AG04450 (cell line): Measurements from ENCODE around the gene DCDC2. TPM values are rescaled to one million over a fixed set of nuclear protein-coding genes. Genes with fewer than 3 reads are reported as not detected.

Experiments
- CTCF ChIA-PET: fragments of 300-600, 350-600 bp; formaldehyde crosslinking; extraction: SDS; loops from one replicate; lab custom pipeline; 2022; ENCODE audit warnings: antibody characterized with exemption, inconsistent platforms; lab: Charles Lee
- POLR2A ChIA-PET: fragments of 350-600 bp; formaldehyde crosslinking; extraction: SDS; loops from one replicate; lab custom pipeline; 2021; ENCODE audit warnings: antibody characterized with exemption, inconsistent platforms; lab: Yijun Ruan, JAX
- DNase-seq: peaks from one replicate; pipeline ENCODE4 v3.0.0-alpha.2; 2011; ENCODE audit warnings: low read depth, low spot score
- H3K27ac ChIP-seq: one replicate; pipeline ENCODE4 v1.5.1; 2012; ENCODE audit warnings: low read depth, low read length, control low read depth
- H3K27me3 ChIP-seq: one replicate; pipeline ENCODE4 v1.6.0; 2012; ENCODE audit warnings: low read length; ENCODE audit not compliant: control insufficient read depth, insufficient read depth
- H3K4me3 ChIP-seq: 2 replicates; pipeline ENCODE4 v1.5.1; 2011; ENCODE audit warnings: mild to moderate bottlenecking, low read depth, low read length, control low read depth
- H3K9me3 ChIP-seq: 2 replicates; pipeline ENCODE4 v1.5.1; 2012; ENCODE audit warnings: low read length; ENCODE audit not compliant: control insufficient read depth, insufficient read depth
- CTCF ChIP-seq: IDR thresholded peaks from 2 replicates; pipeline ENCODE4 v1.5.1; 2011; ENCODE audit warnings: low read depth, low read length, control low read depth, inconsistent platforms
- polyA plus RNA-seq: library from polyadenylated mRNA; depleted of rRNA; stranded (reverse); fragments of >200 nt; gene quantifications from 2 replicates; pipeline ENCODE4 v1.2.3, GENCODE V29; 2011

DCDC2 gene
- polyA plus RNA-seq, 1 experiment: 0.02 TPM

DNA sequence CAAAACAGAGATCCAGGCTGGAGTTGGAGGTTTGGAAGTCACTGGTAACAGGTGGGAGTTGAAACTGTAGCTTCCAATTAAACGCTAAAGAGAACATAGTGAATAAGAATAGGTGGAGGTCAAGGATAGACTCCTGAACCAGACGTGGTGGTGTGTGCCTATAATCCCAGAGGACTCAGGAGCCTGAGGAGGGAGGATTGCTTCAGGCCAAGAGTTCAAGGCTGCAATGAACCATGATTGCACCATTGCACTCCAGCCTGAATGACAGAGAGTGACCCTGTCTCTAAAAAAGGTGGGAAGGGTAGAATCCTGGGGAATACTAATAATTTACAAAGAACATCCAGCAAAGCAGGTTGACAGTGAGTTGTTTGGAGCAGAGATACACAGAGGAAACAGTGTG, 218.2 kb downstream of the DCDC2 start:
- POLR2A ChIA-PET: no interaction called here
- H3K27me3 ChIP-seq: no peaks in the 10 kb centered on the region
- peaks cover 25% of the 10 kb centered on the region for H3K9me3 ChIP-seq
- CTCF ChIA-PET: no interaction called here
- H3K27ac ChIP-seq: no peak overlapping the region
- no peak for TF ChIP-seq CTCF
- DNase-seq: no peak
- no peak overlapping the region for H3K4me3 ChIP-seq

GRCh38 chr6:24139080-24139479, 218.8 kb downstream of the DCDC2 start:
- Histone ChIP-seq H3K9me3 (peaks cover 27% of the 10 kb centered on the region), H3K4me3 (no peak overlapping the region), H3K27ac (no peak overlapping the region), H3K27me3 (no peaks in the 10 kb centered on the region)
- DNase-seq: no peak
- ChIA-PET POLR2A (no interaction called here), CTCF (no interaction called here)
- TF ChIP-seq CTCF: no peak

GRCh38 chr6:24131751-24132150, 226.1 kb downstream of the DCDC2 start:
- Histone ChIP-seq H3K9me3 (peaks cover 4% of the 10 kb centered on the region; the same call in 1 of the 2 replicates), H3K27me3 (no peaks in the 10 kb centered on the region), H3K27ac (no peak overlapping the region), H3K4me3 (no peak overlapping the region)
- no peak for DNase-seq
- no peak for TF ChIP-seq CTCF
- ChIA-PET POLR2A (no interaction called here), CTCF (no interaction called here)

DNA sequence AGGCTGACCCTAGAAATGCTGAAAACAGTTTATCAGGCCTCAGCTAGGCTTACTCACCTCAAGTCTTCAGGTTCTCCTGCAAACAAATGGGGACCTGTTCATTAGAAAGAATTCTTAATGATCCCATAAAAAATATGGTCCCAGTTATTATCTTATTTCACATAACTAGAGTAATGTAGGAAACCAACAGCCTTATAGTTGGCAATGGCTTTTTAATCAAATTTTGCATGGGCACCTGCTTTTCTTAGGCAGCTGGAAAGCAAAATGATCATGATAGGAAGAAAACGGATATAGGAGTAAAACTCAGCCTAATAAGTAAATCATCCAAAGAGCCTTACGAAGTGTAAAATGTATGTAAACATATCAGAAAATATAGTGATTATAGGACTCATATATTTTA, 230.5 kb downstream of the DCDC2 start:
- TF ChIP-seq CTCF: no peak
- peaks cover 7% of the 10 kb centered on the region for H3K9me3 ChIP-seq
- H3K4me3 ChIP-seq: no peak overlapping the region
- no peaks in the 10 kb centered on the region for H3K27me3 ChIP-seq
- ChIA-PET POLR2A (no interaction called here), CTCF (interaction anchor here (1.0 kb wide), 1 partner anchor 20 kb away, joined by 5 read pairs; no protein-coding TSS in a partner anchor)
- no peak for DNase-seq
- no peak overlapping the region for H3K27ac ChIP-seq

- Histone ChIP-seq H3K4me3 (no peak overlapping the region), H3K27ac (no peak overlapping the region), H3K27me3 (no peaks in the 10 kb centered on the region), H3K9me3 (peaks cover 12% of the 10 kb centered on the region)
- ChIA-PET CTCF (interaction anchor here (1.0 kb wide), 1 partner anchor 21 kb away, joined by 5 read pairs; no protein-coding TSS in a partner anchor), POLR2A (no interaction called here)
- no peak for TF ChIP-seq CTCF
- no peak for DNase-seq
These were observed 231.2 kb downstream of the DCDC2 start for GRCh38 chr6:24126586-24127192.
